Ascending aorta (tissue), 2 donors: ENCODE results near the gene BID. TPM values are rescaled to one million over a fixed set of nuclear protein-coding genes. Genes with fewer than 3 reads are reported as not detected.

ENCODE experiments used
- DNase-seq, 2 donors: peaks; one replicate each; pipeline ENCODE4 v3.0.0-alpha.2; 2019; ENCODE audit warnings: low spot score in 2 of 2
- H3K27ac ChIP-seq, 2 donors: fragments of 200-600 bp; sonication (generic); one replicate each; pipeline ENCODE4 v1.5.1; 2016 to 2017; ENCODE audit warnings: mild to moderate bottlenecking in 1 of 2
- H3K27me3 ChIP-seq: fragments of 200-600 bp; sonication (generic); one replicate; pipeline ENCODE4 v1.5.1; 2017
- H3K36me3 ChIP-seq, 2 donors: fragments of 200-600 bp; sonication (generic); one replicate each; pipeline ENCODE4 v1.5.1; 2016
- H3K4me1 ChIP-seq, 2 donors: fragments of 200-600 bp; sonication (generic); one replicate each; pipeline ENCODE4 v1.5.1; 2016 to 2017; ENCODE audit warnings: mild to moderate bottlenecking in 1 of 2
- H3K4me3 ChIP-seq, 2 donors: fragments of 200-600 bp; sonication (generic); one replicate each; pipeline ENCODE4 v1.5.1; 2016 to 2017; ENCODE audit warnings: mild to moderate bottlenecking in 1 of 2
- H3K9me3 ChIP-seq, 2 donors: fragments of 200-600 bp; sonication (generic); one replicate each; pipeline ENCODE4 v1.5.1; 2016
- intact Hi-C: fragments of 100-400 bp; cut with DNase I; formaldehyde crosslinking; loops from one replicate; pipeline ENCODE4 v1.15.1; 2023
- total RNA-seq: library from RNA; depleted of rRNA; stranded (reverse); fragments of >200 nt; gene quantifications from one replicate; pipeline ENCODE4 v1.1.0, GENCODE V29; 2016
- TF ChIP-seq, protein P1 (sequence below), 3 experiments: fragments of 200-600 bp in 2 of 3; fragments of 450-650 bp in 1 of 3; sonication (generic) in 2 of 3; IDR thresholded peaks; one replicate each; pipeline ENCODE4 v1.5.1; 2016 to 2019; ENCODE audit warnings: antibody characterized with exemption in 3 of 3, mild to moderate bottlenecking in 1 of 3, moderate library complexity in 1 of 3

The BID gene
- total RNA-seq, 1 donor from 2014 or later = 37.5 TPM

DNA sequence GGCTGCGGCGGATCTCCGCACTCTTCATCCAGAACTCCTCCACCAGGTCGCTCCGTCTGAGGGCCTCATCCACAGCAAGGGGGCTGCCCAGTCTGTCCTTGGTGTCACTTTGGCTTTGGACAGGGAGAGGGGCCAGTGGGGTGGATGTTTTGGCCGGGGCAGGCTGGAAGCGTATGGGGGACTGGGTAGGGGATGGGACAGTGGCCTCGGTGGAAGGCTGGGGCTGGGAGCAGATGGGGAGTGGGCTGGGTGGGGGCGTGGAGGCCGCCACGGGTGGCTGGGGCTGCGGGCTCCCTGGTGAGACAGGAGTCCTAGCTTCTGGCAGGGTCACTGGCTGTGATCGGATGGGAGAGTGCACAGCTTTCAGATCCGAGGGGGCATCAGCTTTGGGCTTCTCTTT, 44.4 kb upstream of the BID start:
- Histone ChIP-seq H3K27me3 (no peaks in the 10 kb centered on the region), H3K9me3 (no peaks in the 10 kb centered on the region), H3K36me3 (peaks cover 57 to 83% of the 10 kb centered on the region in 2 donors), H3K27ac (no peak overlapping the region), H3K4me3 (no peak overlapping the region), H3K4me1 (no peaks in the 10 kb centered on the region)
- no peak for DNase-seq
- TF ChIP-seq, protein P1, sequence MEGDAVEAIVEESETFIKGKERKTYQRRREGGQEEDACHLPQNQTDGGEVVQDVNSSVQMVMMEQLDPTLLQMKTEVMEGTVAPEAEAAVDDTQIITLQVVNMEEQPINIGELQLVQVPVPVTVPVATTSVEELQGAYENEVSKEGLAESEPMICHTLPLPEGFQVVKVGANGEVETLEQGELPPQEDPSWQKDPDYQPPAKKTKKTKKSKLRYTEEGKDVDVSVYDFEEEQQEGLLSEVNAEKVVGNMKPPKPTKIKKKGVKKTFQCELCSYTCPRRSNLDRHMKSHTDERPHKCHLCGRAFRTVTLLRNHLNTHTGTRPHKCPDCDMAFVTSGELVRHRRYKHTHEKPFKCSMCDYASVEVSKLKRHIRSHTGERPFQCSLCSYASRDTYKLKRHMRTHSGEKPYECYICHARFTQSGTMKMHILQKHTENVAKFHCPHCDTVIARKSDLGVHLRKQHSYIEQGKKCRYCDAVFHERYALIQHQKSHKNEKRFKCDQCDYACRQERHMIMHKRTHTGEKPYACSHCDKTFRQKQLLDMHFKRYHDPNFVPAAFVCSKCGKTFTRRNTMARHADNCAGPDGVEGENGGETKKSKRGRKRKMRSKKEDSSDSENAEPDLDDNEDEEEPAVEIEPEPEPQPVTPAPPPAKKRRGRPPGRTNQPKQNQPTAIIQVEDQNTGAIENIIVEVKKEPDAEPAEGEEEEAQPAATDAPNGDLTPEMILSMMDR (IDR thresholded peaks at IDR 0.05) = no peak
- intact Hi-C loops = no loop called here

DNA sequence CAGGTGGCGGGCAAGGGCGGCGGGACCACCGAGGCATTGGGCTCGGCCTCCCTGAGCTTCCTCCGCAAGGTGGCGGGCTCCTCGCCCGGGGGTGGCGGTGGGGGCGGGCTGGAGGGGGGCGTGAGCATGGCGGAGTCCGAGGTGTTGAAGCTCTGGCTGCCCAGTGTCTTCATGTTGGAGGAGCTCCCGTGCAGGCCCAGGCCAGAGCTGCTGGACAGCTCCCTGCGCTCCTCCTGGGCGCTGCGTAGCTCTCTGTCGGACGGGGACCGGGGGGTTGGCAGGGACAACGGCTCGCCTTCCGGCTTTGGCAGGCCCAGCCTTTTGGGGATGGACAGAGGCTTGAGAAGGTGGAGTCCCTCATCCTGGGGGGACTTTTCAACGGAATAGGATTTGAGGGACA, 43.9 kb upstream of the BID start:
- Histone ChIP-seq H3K4me3 (no peak overlapping the region), H3K27me3 (no peaks in the 10 kb centered on the region), H3K36me3 (peaks cover 59 to 88% of the 10 kb centered on the region in 2 donors), H3K4me1 (no peaks in the 10 kb centered on the region), H3K27ac (no peak overlapping the region), H3K9me3 (no peaks in the 10 kb centered on the region)
- TF ChIP-seq, protein P1 (IDR thresholded peaks at IDR 0.05) = no peak
- DNase-seq = no peak
- intact Hi-C loops = no loop called here

DNA sequence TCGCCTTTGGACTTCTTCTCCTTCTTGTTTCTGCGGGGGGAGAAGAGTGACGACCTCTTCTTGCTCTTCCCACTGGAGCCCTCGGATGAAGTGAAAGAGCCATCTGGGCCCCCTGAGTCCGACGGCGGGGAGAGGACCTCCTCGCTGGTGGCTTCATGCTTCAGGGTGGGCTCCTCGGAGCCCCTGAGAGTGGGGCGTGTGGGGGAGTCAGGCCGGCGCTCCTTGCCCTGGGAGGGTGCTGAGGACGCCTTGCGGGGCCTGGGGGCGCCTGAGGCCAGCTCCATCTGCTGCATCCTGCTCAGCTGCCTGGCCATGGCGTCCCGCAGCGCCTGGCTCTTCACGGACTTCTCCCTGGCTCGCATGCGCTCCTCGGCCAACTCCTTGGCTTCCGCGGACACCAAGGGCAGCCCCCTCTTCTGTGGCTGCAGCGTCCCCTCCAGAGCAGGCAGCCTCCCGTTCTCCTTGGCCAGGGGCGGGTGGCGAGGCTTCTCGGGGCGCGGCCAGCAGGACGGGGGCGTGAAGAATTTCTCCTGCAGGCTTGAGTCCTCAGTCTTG, 43.3 kb upstream of the BID start:
- no peak overlapping the region for H3K27ac ChIP-seq
- H3K4me3 ChIP-seq = no peak overlapping the region
- intact Hi-C loops = no loop called here
- no peak for DNase-seq
- no peaks in the 10 kb centered on the region for H3K27me3 ChIP-seq
- TF ChIP-seq, protein P1 (IDR thresholded peaks at IDR 0.05) = no peak
- H3K36me3 ChIP-seq = peaks cover 56 to 89% of the 10 kb centered on the region in 2 donors
- no peaks in the 10 kb centered on the region for H3K9me3 ChIP-seq
- H3K4me1 ChIP-seq = no peaks in the 10 kb centered on the region

DNA sequence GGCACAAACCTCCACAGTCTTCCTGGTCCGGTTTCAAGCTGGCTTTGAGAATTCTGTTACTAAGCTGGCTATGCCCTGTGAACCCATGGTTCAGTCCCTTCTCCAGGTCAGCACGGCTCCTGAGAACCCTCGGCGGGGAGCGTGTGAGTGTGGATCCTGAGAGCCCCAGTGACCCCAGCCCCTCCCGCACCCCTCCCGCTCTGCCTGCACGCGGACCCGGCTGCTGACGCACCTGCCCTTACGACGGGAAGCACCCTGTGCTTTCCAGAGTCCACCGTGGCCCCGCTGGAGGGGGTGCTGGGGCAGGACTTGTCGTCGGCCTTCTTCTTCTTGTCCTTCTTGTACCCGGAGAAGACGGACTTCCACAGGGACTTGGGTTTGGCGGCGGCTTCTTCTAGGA, 42.8 kb upstream of the BID start:
- TF ChIP-seq, protein P1 (IDR thresholded peaks at IDR 0.05) = no peak
- intact Hi-C loops = no loop called here
- H3K36me3 ChIP-seq = peaks cover 54 to 89% of the 10 kb centered on the region in 2 donors
- no peak overlapping the region for H3K27ac ChIP-seq
- H3K4me1 ChIP-seq = no peaks in the 10 kb centered on the region
- H3K9me3 ChIP-seq = no peaks in the 10 kb centered on the region
- no peak for DNase-seq
- H3K27me3 ChIP-seq = no peaks in the 10 kb centered on the region
- no peak overlapping the region for H3K4me3 ChIP-seq

DNA sequence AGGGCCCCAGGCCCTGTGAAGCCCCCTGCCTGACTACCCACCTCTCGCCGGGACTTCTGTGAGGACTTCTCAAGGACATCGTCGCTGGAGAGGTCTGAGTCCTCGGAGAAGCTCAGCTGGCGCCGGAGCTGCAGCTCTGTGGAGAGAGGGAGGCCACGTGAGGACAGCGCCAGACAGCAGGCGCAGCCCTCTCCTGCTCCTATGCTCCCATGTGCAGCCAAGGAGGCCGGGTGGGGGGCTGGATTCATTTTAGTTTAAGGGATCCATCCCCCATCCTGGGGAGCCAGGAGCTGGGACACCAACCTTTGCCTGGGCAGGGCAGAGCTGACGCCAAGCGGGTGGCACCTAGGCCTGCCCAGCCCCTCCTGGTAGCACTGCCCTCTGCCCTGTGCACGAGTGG, 42.4 kb upstream of the BID start:
- intact Hi-C loops = no loop called here
- H3K36me3 ChIP-seq = peaks cover 53 to 90% of the 10 kb centered on the region in 2 donors

More for the DNA sequence above, 42.4 kb upstream of the BID start:
- H3K27me3 ChIP-seq = no peaks in the 10 kb centered on the region
- H3K4me1 ChIP-seq = no peaks in the 10 kb centered on the region
- H3K4me3 ChIP-seq = no peak overlapping the region
- H3K27ac ChIP-seq = no peak overlapping the region
- no peak for DNase-seq
- no peaks in the 10 kb centered on the region for H3K9me3 ChIP-seq
- TF ChIP-seq, protein P1 (IDR thresholded peaks at IDR 0.05) = no peak
